Caco-2 (cell line): ENCODE data around the gene COPS3. TPM values are rescaled to one million over a fixed set of nuclear protein-coding genes. Genes with fewer than 3 reads are reported as not detected.

ENCODE experiments used
- BruUV-seq: library from RNA; stranded (reverse); fragments of 400-500 nt; replicated peaks from 2 replicates; lab custom pipeline; 2021; lab: Mats Ljungman, UMichigan
- CTCF ChIA-PET: fragments of 300-600 bp; sonication (Branson Sonifier 250); formaldehyde crosslinking; loops from one replicate; lab custom pipeline; 2022; ENCODE audit warnings: antibody characterized with exemption; lab: Charles Lee
- POLR2A ChIA-PET: fragments of 300-600 bp; sonication (Branson Sonifier 250); formaldehyde crosslinking; loops from one replicate; lab custom pipeline; 2022; ENCODE audit warnings: antibody characterized with exemption; lab: Charles Lee
- DNase-seq, 2 experiments: peaks; one replicate each; pipeline versions ENCODE4 v3.0.0 to v3.0.0-alpha.2; 2020 to 2022
- H3K27me3 ChIP-seq: replicated peaks from 2 replicates; pipeline ENCODE4 v1.6.0; 2011; ENCODE audit warnings: low read length; ENCODE audit not compliant: control insufficient read depth, insufficient read depth
- H3K36me3 ChIP-seq: 2 replicates; pipeline ENCODE4 v1.5.1; 2011; ENCODE audit warnings: low read length; ENCODE audit not compliant: control insufficient read depth, insufficient read depth
- H3K4me1 ChIP-seq: fragments of 250-450 bp; sonication (Bioruptor Pico); 2 replicates; pipeline ENCODE4 v1.5.1; 2020; ENCODE audit warnings: mild to moderate bottlenecking
- H3K4me3 ChIP-seq: 2 replicates; pipeline ENCODE4 v1.5.1; 2011; ENCODE audit warnings: low read depth, mild to moderate bottlenecking, control low read depth, low read length
- H3K9me3 ChIP-seq: fragments of 250-450 bp; sonication (Bioruptor Pico); 2 replicates; pipeline ENCODE4 v1.5.1; 2020; ENCODE audit warnings: mild to moderate bottlenecking, moderate library complexity
- H3K27ac Mint-ChIP-seq: one replicate; pipeline ENCODE4 v1.8.0; 2022; ENCODE audit warnings: mixed read lengths; ENCODE audit not compliant: unreplicated experiment
- H3K27me3 Mint-ChIP-seq: one replicate; pipeline ENCODE4 v1.8.0; 2022; ENCODE audit warnings: mixed read lengths; ENCODE audit not compliant: insufficient read depth, unreplicated experiment
- H3K36me3 Mint-ChIP-seq: one replicate; pipeline ENCODE4 v1.8.0; 2022; ENCODE audit warnings: mild to moderate bottlenecking, mixed read lengths; ENCODE audit not compliant: insufficient read depth, unreplicated experiment
- H3K4me1 Mint-ChIP-seq: one replicate; pipeline ENCODE4 v1.8.0; 2022; ENCODE audit warnings: low read depth, mixed read lengths; ENCODE audit not compliant: unreplicated experiment
- H3K4me3 Mint-ChIP-seq: one replicate; pipeline ENCODE4 v1.8.0; 2022; ENCODE audit warnings: mild to moderate bottlenecking, moderate library complexity, mixed read lengths; ENCODE audit not compliant: unreplicated experiment
- H3K9me3 Mint-ChIP-seq: one replicate; pipeline ENCODE4 v1.8.0; 2022; ENCODE audit warnings: mixed read lengths; ENCODE audit not compliant: unreplicated experiment
- intact Hi-C: fragments of 100-400 bp; cut with micrococcal nuclease; formaldehyde crosslinking; loops from one replicate; pipeline ENCODE4 v1.10.0; 2022; ENCODE audit not compliant: unreplicated experiment
- total RNA-seq: library from RNA; stranded (reverse); gene quantifications from 2 replicates; pipeline ENCODE4 v1.2.3, GENCODE V29; 2022
- TF ChIP-seq, protein P1 (sequence below), 2 experiments: fragments of 200-600 bp in 1 of 2; IDR thresholded peaks; 1 replicate in 1 of 2; 2 replicates in 1 of 2; pipeline versions ENCODE4 v1.5.1 to v1.8.0; 2011 to 2022; ENCODE audit warnings: antibody characterized with exemption in 1 of 2, control low read depth in 1 of 2, inconsistent platforms in 1 of 2, low read depth in 1 of 2, low read length in 1 of 2, mild to moderate bottlenecking in 1 of 2, moderate library complexity in 1 of 2; ENCODE audit not compliant: insufficient read depth in 1 of 2, severe bottlenecking in 1 of 2, unreplicated experiment in 1 of 2

COPS3 gene
- total RNA-seq, 1 experiment from 2014 or later: 120 TPM

DNA sequence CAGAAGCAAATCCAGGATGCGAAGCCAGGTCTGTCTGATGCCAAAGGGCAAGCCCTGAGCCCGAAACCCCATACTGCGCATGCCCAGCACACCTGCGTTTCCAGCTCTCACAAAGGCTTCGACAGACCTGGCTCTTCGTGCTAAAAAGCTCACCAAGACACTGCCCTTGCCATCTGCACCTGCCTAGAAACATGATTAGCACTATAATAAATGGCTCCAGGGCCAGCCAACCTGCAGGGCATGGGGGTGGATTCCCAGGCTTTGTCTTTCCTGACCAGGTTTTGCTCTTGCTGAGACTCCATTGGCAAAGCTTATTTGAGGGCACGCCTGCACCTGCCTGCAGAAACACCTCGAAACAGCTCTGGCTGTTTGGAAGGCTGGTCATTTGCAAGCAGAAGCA, 60.5 kb downstream of the COPS3 start:
- POLR2A ChIA-PET: no interaction called here
- no peak for DNase-seq
- H3K36me3 ChIP-seq: peaks cover 11% of the 10 kb centered on the region
- BruUV-seq: no TSS peak
- H3K27ac Mint-ChIP-seq: no peak overlapping the region
- TF ChIP-seq, protein P1, sequence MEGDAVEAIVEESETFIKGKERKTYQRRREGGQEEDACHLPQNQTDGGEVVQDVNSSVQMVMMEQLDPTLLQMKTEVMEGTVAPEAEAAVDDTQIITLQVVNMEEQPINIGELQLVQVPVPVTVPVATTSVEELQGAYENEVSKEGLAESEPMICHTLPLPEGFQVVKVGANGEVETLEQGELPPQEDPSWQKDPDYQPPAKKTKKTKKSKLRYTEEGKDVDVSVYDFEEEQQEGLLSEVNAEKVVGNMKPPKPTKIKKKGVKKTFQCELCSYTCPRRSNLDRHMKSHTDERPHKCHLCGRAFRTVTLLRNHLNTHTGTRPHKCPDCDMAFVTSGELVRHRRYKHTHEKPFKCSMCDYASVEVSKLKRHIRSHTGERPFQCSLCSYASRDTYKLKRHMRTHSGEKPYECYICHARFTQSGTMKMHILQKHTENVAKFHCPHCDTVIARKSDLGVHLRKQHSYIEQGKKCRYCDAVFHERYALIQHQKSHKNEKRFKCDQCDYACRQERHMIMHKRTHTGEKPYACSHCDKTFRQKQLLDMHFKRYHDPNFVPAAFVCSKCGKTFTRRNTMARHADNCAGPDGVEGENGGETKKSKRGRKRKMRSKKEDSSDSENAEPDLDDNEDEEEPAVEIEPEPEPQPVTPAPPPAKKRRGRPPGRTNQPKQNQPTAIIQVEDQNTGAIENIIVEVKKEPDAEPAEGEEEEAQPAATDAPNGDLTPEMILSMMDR (IDR thresholded peaks at IDR 0.05; ENCODE audit: insufficient read depth in 1 of 2, low read depth in 1 of 2, low read length in 1 of 2, severe bottlenecking in 1 of 2, unreplicated experiment in 1 of 2): no peak
- H3K9me3 ChIP-seq: no peaks in the 10 kb centered on the region
- H3K4me3 Mint-ChIP-seq: no peak overlapping the region
- H3K27me3 ChIP-seq: no peaks in the 10 kb centered on the region
- no peak overlapping the region for H3K4me3 ChIP-seq
- H3K27me3 Mint-ChIP-seq: no peaks in the 10 kb centered on the region
- peaks cover 76% of the 10 kb centered on the region for H3K36me3 Mint-ChIP-seq
- H3K9me3 Mint-ChIP-seq: no peaks in the 10 kb centered on the region
- H3K4me1 Mint-ChIP-seq: no peaks in the 10 kb centered on the region
- intact Hi-C loops: no loop called here
- CTCF ChIA-PET: no interaction called here
- no peaks in the 10 kb centered on the region for H3K4me1 ChIP-seq

DNA sequence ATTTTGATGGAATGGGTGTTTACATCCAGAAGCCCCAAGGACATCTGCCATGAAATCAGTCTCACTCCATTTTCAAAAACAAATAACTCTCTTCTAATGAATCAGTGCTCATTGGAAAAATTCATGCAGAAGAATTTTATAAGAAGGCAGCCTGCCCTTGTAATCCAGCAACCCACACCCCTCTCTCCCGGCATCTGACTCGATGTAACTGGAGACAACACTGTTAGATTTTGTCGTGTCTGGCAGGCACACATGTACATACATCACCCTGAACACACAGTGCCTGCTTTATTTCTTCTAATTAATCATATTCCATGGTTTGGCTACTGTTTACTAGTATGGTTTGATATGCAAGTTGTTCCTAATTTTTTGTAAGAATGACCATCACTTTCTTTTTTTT, 63.1 kb downstream of the COPS3 start:
- ChIA-PET POLR2A (no interaction called here), CTCF (no interaction called here)
- Mint-ChIP-seq H3K4me1 (no peaks in the 10 kb centered on the region), H3K9me3 (no peaks in the 10 kb centered on the region), H3K27ac (no peak overlapping the region), H3K36me3 (peaks cover 72% of the 10 kb centered on the region), H3K4me3 (no peak overlapping the region), H3K27me3 (no peaks in the 10 kb centered on the region)
- intact Hi-C loops: no loop called here
- TF ChIP-seq, protein P1 (IDR thresholded peaks at IDR 0.05; ENCODE audit: insufficient read depth in 1 of 2, low read depth in 1 of 2, low read length in 1 of 2, severe bottlenecking in 1 of 2, unreplicated experiment in 1 of 2): no peak
- no TSS peak for BruUV-seq
- no peaks in the 10 kb centered on the region for H3K9me3 ChIP-seq
- peaks cover 9% of the 10 kb centered on the region for H3K36me3 ChIP-seq
- H3K27me3 ChIP-seq: no peaks in the 10 kb centered on the region
- no peaks in the 10 kb centered on the region for H3K4me1 ChIP-seq
- H3K4me3 ChIP-seq: no peak overlapping the region
- DNase-seq: no peak

DNA sequence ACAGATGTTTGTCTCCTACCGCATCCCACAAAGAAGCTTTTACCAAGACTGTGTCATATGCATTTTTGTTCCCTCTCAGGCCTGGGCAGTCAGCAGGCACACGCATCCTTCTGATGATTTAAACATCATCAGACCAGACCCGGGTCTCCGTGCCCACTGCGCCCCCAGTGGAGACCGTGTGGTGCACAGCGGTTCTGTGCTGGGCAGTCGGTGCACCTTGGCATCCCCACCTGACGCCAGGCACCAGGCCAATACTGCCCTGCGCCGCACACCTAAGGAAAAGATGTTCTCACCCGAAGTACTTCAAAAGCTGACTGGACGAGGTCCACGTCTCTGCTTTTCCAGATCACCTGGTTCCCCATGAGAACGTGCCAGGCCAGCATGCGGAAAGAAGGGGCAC, 64.3 kb downstream of the COPS3 start:
- no peaks in the 10 kb centered on the region for H3K27me3 Mint-ChIP-seq
- DNase-seq: no peak
- Histone ChIP-seq H3K27me3 (no peaks in the 10 kb centered on the region), H3K4me3 (no peak overlapping the region), H3K36me3 (peaks cover 9% of the 10 kb centered on the region), H3K9me3 (no peaks in the 10 kb centered on the region), H3K4me1 (no peaks in the 10 kb centered on the region)
- no peak overlapping the region for H3K27ac Mint-ChIP-seq
- TF ChIP-seq, protein P1 (IDR thresholded peaks at IDR 0.05; ENCODE audit: insufficient read depth in 1 of 2, low read depth in 1 of 2, low read length in 1 of 2, severe bottlenecking in 1 of 2, unreplicated experiment in 1 of 2): no peak
- ChIA-PET POLR2A (no interaction called here), CTCF (no interaction called here)
- no peaks in the 10 kb centered on the region for H3K4me1 Mint-ChIP-seq
- no peaks in the 10 kb centered on the region for H3K9me3 Mint-ChIP-seq
- BruUV-seq: no TSS peak
- intact Hi-C loops: no loop called here
- no peak overlapping the region for H3K4me3 Mint-ChIP-seq
- peaks cover 71% of the 10 kb centered on the region for H3K36me3 Mint-ChIP-seq
